COLO668 (cell line): ENCODE results near the gene HS6ST1.

Source experiments
- DNase-seq: peaks from one replicate; lab custom pipeline; 2025; ENCODE audit not compliant: unreplicated experiment; lab: John Stamatoyannopoulos, UW

Gene HS6ST1

GRCh38 chr2:128249555-128249954 lies 69.1 kb downstream of the HS6ST1 start:
- DNase-seq: no peak

DNA sequence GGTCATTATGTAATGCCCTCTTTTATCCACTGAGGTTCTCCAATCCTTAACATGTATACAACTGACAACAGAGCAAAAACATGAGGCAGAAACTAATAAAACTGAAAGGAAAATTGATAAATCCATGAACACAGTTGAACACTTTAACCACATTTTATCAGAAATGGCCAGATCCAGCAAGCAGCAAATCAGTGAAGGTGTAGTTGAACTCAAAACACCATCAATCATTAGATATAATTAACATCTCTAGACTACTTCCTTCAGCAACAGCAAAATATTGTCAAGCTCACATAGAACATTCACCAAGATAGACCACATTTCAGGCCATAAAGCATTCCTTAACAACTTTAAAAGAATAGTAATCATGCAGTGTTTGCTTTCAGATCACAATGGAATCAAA lies 72.9 kb downstream of the HS6ST1 start:
- DNase-seq: no peak

GRCh38 chr2:128241896-128242295 lies 76.8 kb downstream of the HS6ST1 start:
- no peak for DNase-seq

GRCh38 chr2:128237911-128238697 lies 80.6 kb downstream of the HS6ST1 start:
- DNase-seq: no peak

GRCh38 chr2:128237081-128237534 lies 81.6 kb downstream of the HS6ST1 start:
- no peak for DNase-seq

DNA sequence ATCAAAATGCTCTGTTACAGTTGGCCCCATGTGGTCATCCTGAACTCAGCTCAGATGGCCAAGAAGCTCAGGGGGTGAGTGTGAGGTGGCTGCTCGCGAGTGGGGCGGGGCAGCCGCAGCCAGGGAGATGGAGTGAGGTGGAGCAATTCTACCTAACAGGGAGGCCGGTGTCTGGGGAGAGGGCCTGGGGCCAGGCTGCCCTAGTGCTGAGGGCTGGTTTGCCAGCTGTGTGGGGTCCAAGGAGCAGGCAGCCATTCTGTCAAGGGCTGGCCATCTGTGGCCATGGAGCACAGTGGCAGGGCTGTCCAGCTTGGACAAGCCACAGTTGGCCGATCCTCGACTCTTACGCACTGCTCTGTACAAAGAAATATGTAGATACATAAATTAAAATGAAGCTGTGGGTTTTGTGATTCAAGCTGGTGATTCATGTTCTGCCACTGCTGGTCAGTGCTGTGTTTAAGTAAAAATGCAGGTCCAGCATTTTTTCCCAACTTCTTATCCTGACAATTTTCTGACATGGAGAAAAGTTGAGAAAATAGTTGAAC lies 82.1 kb downstream of the HS6ST1 start:
- DNase-seq: no peak

GRCh38 chr2:128235581-128235980 lies 83.1 kb downstream of the HS6ST1 start:
- no peak for DNase-seq

- no peak for DNase-seq
Observed at GRCh38 chr2:128234613-128235012, 84.1 kb downstream of the HS6ST1 start.

DNA sequence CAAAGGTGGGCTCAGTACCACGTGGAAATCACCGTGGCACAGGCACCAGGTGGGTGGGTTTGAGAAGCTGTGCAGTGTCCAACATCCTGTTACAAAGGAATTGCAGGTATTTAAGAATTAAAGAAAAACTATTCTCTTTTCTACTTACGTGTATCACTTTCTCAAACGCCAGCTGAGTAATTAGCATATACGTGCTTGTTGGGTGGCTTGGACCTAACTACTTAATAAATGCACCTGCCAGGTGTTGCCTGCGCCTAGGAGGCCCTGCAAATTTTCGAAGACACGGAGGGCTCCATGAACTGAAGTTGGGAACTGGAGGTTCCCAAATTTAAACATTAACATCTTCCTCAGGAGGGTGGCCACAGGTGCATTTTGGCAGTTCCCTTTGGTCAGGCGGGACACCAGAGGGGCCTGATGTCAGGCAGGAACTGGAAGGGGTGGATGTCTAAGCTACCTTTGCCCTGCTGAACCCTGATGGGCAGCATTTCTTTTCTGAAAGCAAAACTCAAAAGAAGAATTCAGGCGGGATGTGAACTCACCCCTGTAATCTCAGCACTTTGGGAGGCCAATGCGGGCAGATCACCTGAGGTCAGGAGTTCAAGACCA lies 84.8 kb downstream of the HS6ST1 start:
- no peak for DNase-seq

DNA sequence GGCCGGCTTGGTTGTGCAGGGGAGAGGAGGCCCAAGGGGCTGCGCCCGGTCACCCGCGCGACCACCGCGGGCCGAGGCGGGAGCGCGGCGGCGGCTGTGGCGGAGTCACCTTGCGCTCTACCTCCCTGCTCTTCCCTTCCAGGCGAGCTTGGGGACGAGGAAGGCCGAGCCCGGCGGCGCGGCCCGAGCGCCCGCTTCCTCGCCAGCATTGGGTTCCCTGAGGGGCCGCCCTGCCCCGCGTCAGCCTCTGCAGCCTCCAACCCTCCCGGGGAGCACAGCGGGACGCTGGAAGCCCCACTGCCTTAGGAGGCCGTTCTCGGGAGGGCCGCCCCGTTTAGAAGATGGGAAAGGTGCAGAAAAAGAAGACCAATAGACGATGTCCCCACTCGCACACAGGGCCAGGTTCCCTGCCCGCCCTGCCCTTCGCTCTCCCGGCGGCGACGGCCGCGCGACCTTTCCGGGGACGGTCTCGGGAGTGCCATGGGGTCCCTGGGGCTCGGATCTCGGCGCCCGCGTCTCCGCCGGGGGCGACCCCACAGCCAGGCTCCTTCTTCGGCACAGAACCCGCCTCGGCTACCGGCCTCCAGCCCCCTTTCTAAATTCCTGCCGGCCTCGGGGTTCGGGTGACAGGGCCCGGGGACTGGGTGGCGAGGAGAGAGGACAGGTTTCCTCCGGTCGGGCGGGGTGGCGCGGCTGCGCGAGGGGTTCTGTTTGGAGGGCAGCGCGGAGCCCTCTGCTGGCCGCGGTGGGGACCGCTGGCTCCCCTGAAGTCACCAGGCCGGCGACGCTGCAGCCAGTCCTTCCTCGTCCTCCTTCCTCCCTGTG lies 85.5 kb downstream of the HS6ST1 start:
- peak; percentile 91 for DNase-seq

DNA sequence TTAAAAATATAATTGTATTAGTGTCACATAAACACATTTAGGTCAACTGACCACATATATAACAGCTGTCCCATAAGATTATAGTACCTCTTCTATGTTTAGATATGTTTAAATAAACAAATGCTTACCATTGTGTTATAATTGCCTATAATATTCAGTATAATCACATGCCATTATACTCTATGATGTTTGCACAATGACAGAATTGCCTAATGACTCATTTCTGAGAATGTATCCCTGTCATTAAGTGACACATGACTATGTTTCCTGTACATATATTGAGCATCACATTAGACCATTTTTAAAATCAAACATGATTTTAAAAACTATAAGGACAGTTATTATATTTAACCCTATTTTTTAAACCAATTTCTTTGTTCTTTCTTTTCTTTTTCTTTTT lies 89.8 kb downstream of the HS6ST1 start:
- no peak for DNase-seq

- no peak for DNase-seq
Observed at GRCh38 chr2:128227862-128228261, 90.8 kb downstream of the HS6ST1 start.

- DNase-seq: no peak
Observed at GRCh38 chr2:128219891-128220290, 98.8 kb downstream of the HS6ST1 start.

- no peak for DNase-seq
Observed at GRCh38 chr2:128217671-128218070, 101.0 kb downstream of the HS6ST1 start.

DNA sequence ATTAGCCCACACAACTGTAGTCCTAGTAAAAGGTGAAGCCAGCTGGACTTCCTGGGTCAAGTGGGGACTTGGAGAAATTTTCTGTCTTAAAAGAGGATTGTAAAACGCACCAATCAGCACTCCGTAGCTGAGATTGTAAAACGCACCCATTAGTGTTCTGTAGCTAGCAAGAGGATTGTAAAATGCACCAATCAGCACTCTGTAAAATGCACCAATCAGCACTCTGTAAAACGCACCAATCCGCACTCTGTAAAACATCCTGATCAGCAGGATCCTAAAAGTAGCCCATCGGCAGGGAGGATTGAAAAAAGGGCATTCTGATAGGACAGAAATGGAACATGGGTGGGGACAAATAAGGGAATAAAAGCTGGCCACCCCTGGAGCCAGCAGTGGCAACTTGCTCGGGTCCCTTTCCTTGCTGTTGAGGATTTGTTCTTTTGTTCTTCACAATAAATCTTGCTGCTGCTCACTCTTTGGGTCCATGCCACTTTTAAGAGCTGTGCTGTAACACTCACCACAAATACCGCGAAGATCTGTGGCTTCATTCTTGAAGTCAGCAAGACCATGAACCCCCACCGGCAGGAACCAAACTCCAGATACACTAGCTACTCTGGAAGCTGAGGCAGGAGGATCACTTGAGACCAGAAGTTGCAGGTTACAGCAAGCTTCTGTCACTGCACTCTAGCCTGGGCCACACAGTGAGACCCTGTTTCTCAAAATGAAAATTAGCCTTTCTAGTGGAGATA lies 102.6 kb downstream of the HS6ST1 start:
- no peak for DNase-seq
